DOHH2 (cell line): ENCODE data around the gene FDX1.
A peak's percentile ranks its signal among the peaks of the same experiment; 100 is the strongest.

Experiments
- H3F3A ChIP-seq: fragments of 200-600 bp; sonication (generic), shearing (Covaris generic); 2 replicates; pipeline ENCODE4 v1.6.0; 2016; ENCODE audit warnings: antibody characterized with exemption, mild to moderate bottlenecking; ENCODE audit not compliant: control insufficient read depth, insufficient read depth
- H3K27ac ChIP-seq: fragments of 200-600 bp; sonication (generic); 2 replicates; pipeline ENCODE4 v1.5.1; 2014; ENCODE audit warnings: low read depth, mild to moderate bottlenecking, low read length, moderate library complexity
- H3K27me3 ChIP-seq: fragments of 200-600 bp; sonication (generic); 2 replicates; pipeline ENCODE4 v1.6.1; 2014; ENCODE audit warnings: mild to moderate bottlenecking, low read length, mixed read lengths; ENCODE audit not compliant: control insufficient read depth
- H3K36me3 ChIP-seq: fragments of 200-600 bp; sonication (generic); 2 replicates; pipeline ENCODE4 v1.6.1; 2014; ENCODE audit warnings: mild to moderate bottlenecking, low read length, moderate library complexity, mixed read lengths; ENCODE audit not compliant: control insufficient read depth
- H3K4me1 ChIP-seq: fragments of 200-600 bp; sonication (generic); 2 replicates; pipeline ENCODE4 v1.6.1; 2014; ENCODE audit warnings: mild to moderate bottlenecking, low read length, mixed read lengths; ENCODE audit not compliant: control insufficient read depth
- H3K4me2 ChIP-seq: fragments of 200-600 bp; sonication (generic); 2 replicates; pipeline ENCODE4 v1.6.0; 2014; ENCODE audit warnings: mild to moderate bottlenecking, low read length, moderate library complexity
- H3K4me3 ChIP-seq: fragments of 200-600 bp; sonication (generic); 2 replicates; pipeline ENCODE4 v1.5.1; 2014; ENCODE audit warnings: mild to moderate bottlenecking, low read length, mixed read lengths
- H3K79me2 ChIP-seq: fragments of 200-600 bp; sonication (generic); 2 replicates; pipeline ENCODE4 v1.6.1; 2014; ENCODE audit warnings: mild to moderate bottlenecking, low read length, mixed read lengths; ENCODE audit not compliant: control insufficient read depth
- H3K9me2 ChIP-seq: fragments of 200-600 bp; sonication (generic); replicated peaks from 2 replicates; pipeline ENCODE4 v1.6.1; 2014; ENCODE audit warnings: mild to moderate bottlenecking, low read length, mixed read lengths; ENCODE audit not compliant: control insufficient read depth
- H3K9me3 ChIP-seq: fragments of 200-600 bp; sonication (generic); 2 replicates; pipeline ENCODE4 v1.6.1; 2014; ENCODE audit warnings: antibody characterized with exemption, low read length, mixed read lengths; ENCODE audit not compliant: control insufficient read depth, insufficient read depth
- H4K20me1 ChIP-seq: fragments of 200-600 bp; sonication (generic); 2 replicates; pipeline ENCODE4 v1.6.0; 2014; ENCODE audit warnings: low read depth, mild to moderate bottlenecking, antibody characterized with exemption, low read length, moderate library complexity; ENCODE audit not compliant: control insufficient read depth, insufficient read depth
- CTCF ChIP-seq: fragments of 200-600 bp; sonication (generic); IDR thresholded peaks from one replicate; pipeline ENCODE4 v1.5.1; 2014; ENCODE audit warnings: antibody characterized with exemption, mild to moderate bottlenecking, low read depth, low read length; ENCODE audit not compliant: poor library complexity, severe bottlenecking
- EZH2phosphoT487 ChIP-seq: fragments of 200-600 bp; sonication (generic); IDR thresholded peaks from 2 replicates; pipeline ENCODE4 v1.6.1; 2017; ENCODE audit warnings: borderline replicate concordance, mild to moderate bottlenecking, antibody characterized with exemption, low read length, moderate library complexity, mixed read lengths

Gene FDX1

GRCh38 chr11:110433393-110434333 is 3.9 kb downstream of the FDX1 start:
- H3K9me2 ChIP-seq: no peaks in the 10 kb centered on the region
- H3K27me3 ChIP-seq: no peaks in the 10 kb centered on the region
- peaks cover 81% of the 10 kb centered on the region for H3K79me2 ChIP-seq
- H3K4me3 ChIP-seq: 0 out of 2 replicates have a peak overlapping the region, but pooled peaks have one; percentile 19
- H3K9me3 ChIP-seq: no peaks in the 10 kb centered on the region
- H3K4me1 ChIP-seq: peaks cover 36% of the 10 kb centered on the region
- H3F3A ChIP-seq: peaks cover 5% of the 10 kb centered on the region; the same call in 1 of the 2 replicates
- TF ChIP-seq EZH2phosphoT487 (no peak), CTCF (peak; percentile 66)
- peaks cover 29% of the 10 kb centered on the region for H3K36me3 ChIP-seq
- H3K4me2 ChIP-seq: peak overlapping the region; percentile 43
- H3K27ac ChIP-seq: no peak overlapping the region
- peaks cover 10% of the 10 kb centered on the region; the same call in 1 of the 2 replicates for H4K20me1 ChIP-seq

GRCh38 chr11:110434952-110435779 is 5.4 kb downstream of the FDX1 start:
- Histone ChIP-seq H3K4me2 (no peak overlapping the region), H3F3A (no peaks in the 10 kb centered on the region; the same call in 1 of the 2 replicates), H3K4me1 (peaks cover 27% of the 10 kb centered on the region), H3K9me3 (no peaks in the 10 kb centered on the region), H3K4me3 (no peak overlapping the region), H3K27me3 (no peaks in the 10 kb centered on the region), H3K9me2 (no peaks in the 10 kb centered on the region), H3K79me2 (peaks cover 95% of the 10 kb centered on the region), H3K27ac (no peak overlapping the region), H4K20me1 (peaks cover 10% of the 10 kb centered on the region; the same call in 1 of the 2 replicates), H3K36me3 (peaks cover 36% of the 10 kb centered on the region)
- TF ChIP-seq CTCF (peak; percentile 64), EZH2phosphoT487 (no peak)

- peaks cover 40% of the 10 kb centered on the region for H3K36me3 ChIP-seq
- H3F3A ChIP-seq: no peaks in the 10 kb centered on the region; the same call in 1 of the 2 replicates
- peaks cover 95% of the 10 kb centered on the region for H3K79me2 ChIP-seq
- H3K4me2 ChIP-seq: no peak overlapping the region
- H3K4me1 ChIP-seq: peaks cover 27% of the 10 kb centered on the region
- no peaks in the 10 kb centered on the region for H3K27me3 ChIP-seq
- H3K27ac ChIP-seq: no peak overlapping the region
- no peaks in the 10 kb centered on the region for H3K9me3 ChIP-seq
- TF ChIP-seq CTCF: no peak
- no peak for TF ChIP-seq EZH2phosphoT487
- no peaks in the 10 kb centered on the region for H3K9me2 ChIP-seq
- no peak overlapping the region for H3K4me3 ChIP-seq
- peaks cover 10% of the 10 kb centered on the region; the same call in 1 of the 2 replicates for H4K20me1 ChIP-seq
These were observed 6.3 kb downstream of the FDX1 start for GRCh38 chr11:110435780-110436717.
